Measurements from ENCODE around the gene SLC4A3. TPM values are rescaled to one million over a fixed set of nuclear protein-coding genes. Genes with fewer than 3 reads are reported as not detected.
A peak's percentile ranks its signal among the peaks of the same experiment; 100 is the strongest.

The SLC4A3 gene
- total and polyA plus RNA-seq, 3 experiments from 2014 or later = 0.13 TPM; not detected in 2

GRCh38 chr2:219609149-219609750 is 18.2 kb upstream of the SLC4A3 start:
- Mint-ChIP-seq H3K4me1 (peaks cover 10 to 15% (median 11%) of the 10 kb centered on the region in 3 donors), H3K27me3 (no peaks in the 10 kb centered on the region), H3K4me3 (no peak overlapping the region), H3K36me3 (peaks cover 11 to 79% (median 22%) of the 10 kb centered on the region in 3 donors), H3K9me3 (no peaks in the 10 kb centered on the region), H3K27ac (no peak overlapping the region)
- Histone ChIP-seq H3K27me3 (ENCODE audit: insufficient read depth, low read length, poor library complexity, severe bottlenecking) (no peaks in the 10 kb centered on the region), H3K27ac (ENCODE audit: low read depth, low read length) (no peak overlapping the region), H3K4me3 (ENCODE audit: low read length) (no peak overlapping the region), H3K4me1 (ENCODE audit: insufficient read depth, low read length) (peaks cover 9% of the 10 kb centered on the region), H3K36me3 (ENCODE audit: insufficient read depth, low read length) (peaks cover 13% of the 10 kb centered on the region), H3K9me3 (ENCODE audit: low read length) (no peaks in the 10 kb centered on the region)
- CTCF ChIA-PET = no interaction called here
- POLR2A ChIA-PET = no interaction called here
- no peak for DNase-seq

- Mint-ChIP-seq H3K27me3 (no peaks in the 10 kb centered on the region), H3K27ac (peak overlapping the region in 3 of 8 donors; percentile 6 to 90 (median 84)), H3K4me3 (no peak overlapping the region), H3K36me3 (peaks cover 4 to 82% (median 22%) of the 10 kb centered on the region in 3 donors), H3K9me3 (no peaks in the 10 kb centered on the region), H3K4me1 (peaks cover 10 to 15% (median 13%) of the 10 kb centered on the region in 3 donors)
- peaks cover 9% of the 10 kb centered on the region for H3K4me1 ChIP-seq (ENCODE audit: insufficient read depth, low read length)
- H3K4me3 ChIP-seq (ENCODE audit: low read length) = no peak overlapping the region
- H3K36me3 ChIP-seq (ENCODE audit: insufficient read depth, low read length) = peaks cover 6% of the 10 kb centered on the region
- H3K27me3 ChIP-seq (ENCODE audit: insufficient read depth, low read length, poor library complexity, severe bottlenecking) = no peaks in the 10 kb centered on the region
- ChIA-PET POLR2A (no interaction called here), CTCF (interaction anchor here (0.7 to 1.4 kb wide), 2 partner anchors 10 to 12 kb away, joined by 3 read pairs; no protein-coding TSS in a partner anchor)
- H3K9me3 ChIP-seq (ENCODE audit: low read length) = no peaks in the 10 kb centered on the region
- no peak for DNase-seq
- no peak overlapping the region for H3K27ac ChIP-seq (ENCODE audit: low read depth, low read length)
Measured at GRCh38 chr2:219611306-219611705, 16.1 kb upstream of the SLC4A3 start.

- POLR2A ChIA-PET = no interaction called here
- H3K27ac Mint-ChIP-seq = peak overlapping the region in 4 of 8 donors; percentile 3 to 77 (median 62)
- peak overlapping the region in 2 of 7 donors; percentile 24 to 59 for H3K4me3 Mint-ChIP-seq
Measured at GRCh38 chr2:219611866-219612576, 15.4 kb upstream of the SLC4A3 start.

GRCh38 chr2:219612577-219613286 is 14.7 kb upstream of the SLC4A3 start:
- peaks cover 9% of the 10 kb centered on the region for H3K4me1 ChIP-seq (ENCODE audit: insufficient read depth, low read length)
- Mint-ChIP-seq H3K4me3 (peak overlapping the region in 5 of 7 donors; percentile 11 to 59 (median 38)), H3K36me3 (peaks cover 4 to 71% (median 21%) of the 10 kb centered on the region in 3 donors), H3K27ac (peak overlapping the region in 4 of 8 donors; percentile 51 to 77 (median 64)), H3K27me3 (no peaks in the 10 kb centered on the region), H3K4me1 (peaks cover 10 to 15% (median 13%) of the 10 kb centered on the region in 3 donors), H3K9me3 (no peaks in the 10 kb centered on the region)
- peaks cover 6% of the 10 kb centered on the region for H3K36me3 ChIP-seq (ENCODE audit: insufficient read depth, low read length)
- ChIA-PET CTCF (no interaction called here), POLR2A (no interaction called here)
- no peaks in the 10 kb centered on the region for H3K27me3 ChIP-seq (ENCODE audit: insufficient read depth, low read length, poor library complexity, severe bottlenecking)
- peak in 3 of 5 donors; percentile 22 to 50 (median 39) for DNase-seq
- H3K4me3 ChIP-seq (ENCODE audit: low read length) = no peak overlapping the region
- H3K9me3 ChIP-seq (ENCODE audit: low read length) = no peaks in the 10 kb centered on the region
- no peak overlapping the region for H3K27ac ChIP-seq (ENCODE audit: low read depth, low read length)

More at GRCh38 chr2:219611866-219612576, 15.4 kb upstream of the SLC4A3 start:
- Mint-ChIP-seq H3K27me3 (no peaks in the 10 kb centered on the region), H3K36me3 (peaks cover 4 to 77% (median 24%) of the 10 kb centered on the region in 3 donors), H3K4me1 (peaks cover 10 to 15% (median 13%) of the 10 kb centered on the region in 3 donors), H3K9me3 (no peaks in the 10 kb centered on the region)
- H3K4me1 ChIP-seq (ENCODE audit: insufficient read depth, low read length) = peaks cover 9% of the 10 kb centered on the region
- no peaks in the 10 kb centered on the region for H3K9me3 ChIP-seq (ENCODE audit: low read length)
- H3K27ac ChIP-seq (ENCODE audit: low read depth, low read length) = no peak overlapping the region
- no peak for DNase-seq
- H3K4me3 ChIP-seq (ENCODE audit: low read length) = no peak overlapping the region
- CTCF ChIA-PET = no interaction called here
- H3K27me3 ChIP-seq (ENCODE audit: insufficient read depth, low read length, poor library complexity, severe bottlenecking) = no peaks in the 10 kb centered on the region
- H3K36me3 ChIP-seq (ENCODE audit: insufficient read depth, low read length) = peaks cover 6% of the 10 kb centered on the region

GRCh38 chr2:219613461-219614070 is 13.9 kb upstream of the SLC4A3 start:
- peaks cover 4 to 63% (median 21%) of the 10 kb centered on the region in 3 donors for H3K36me3 Mint-ChIP-seq
- CTCF ChIA-PET = no interaction called here
- H3K27ac ChIP-seq (ENCODE audit: low read depth, low read length) = no peak overlapping the region
- H3K27ac Mint-ChIP-seq = peak overlapping the region in 2 of 8 donors; percentile 57 to 73
- H3K27me3 ChIP-seq (ENCODE audit: insufficient read depth, low read length, poor library complexity, severe bottlenecking) = no peaks in the 10 kb centered on the region
- no peak for DNase-seq
- peaks cover 10 to 15% (median 13%) of the 10 kb centered on the region in 3 donors for H3K4me1 Mint-ChIP-seq
- H3K27me3 Mint-ChIP-seq = no peaks in the 10 kb centered on the region
- no peaks in the 10 kb centered on the region for H3K9me3 Mint-ChIP-seq
- no peak overlapping the region for H3K4me3 ChIP-seq (ENCODE audit: low read length)
- POLR2A ChIA-PET = no interaction called here
- peaks cover 6% of the 10 kb centered on the region for H3K36me3 ChIP-seq (ENCODE audit: insufficient read depth, low read length)
- no peak overlapping the region for H3K4me3 Mint-ChIP-seq
- no peaks in the 10 kb centered on the region for H3K9me3 ChIP-seq (ENCODE audit: low read length)
- peaks cover 9% of the 10 kb centered on the region for H3K4me1 ChIP-seq (ENCODE audit: insufficient read depth, low read length)

GRCh38 chr2:219614076-219614860 is 13.2 kb upstream of the SLC4A3 start:
- Mint-ChIP-seq H3K9me3 (no peaks in the 10 kb centered on the region), H3K27me3 (no peaks in the 10 kb centered on the region)
- H3K36me3 ChIP-seq (ENCODE audit: insufficient read depth, low read length) = peaks cover 6% of the 10 kb centered on the region

GRCh38 chr2:219615036-219615435 is 12.4 kb upstream of the SLC4A3 start:
- Histone ChIP-seq H3K36me3 (ENCODE audit: insufficient read depth, low read length) (peaks cover 6% of the 10 kb centered on the region), H3K27ac (ENCODE audit: low read depth, low read length) (no peak overlapping the region), H3K4me3 (ENCODE audit: low read length) (no peak overlapping the region), H3K27me3 (ENCODE audit: insufficient read depth, low read length, poor library complexity, severe bottlenecking) (no peaks in the 10 kb centered on the region), H3K4me1 (ENCODE audit: insufficient read depth, low read length) (peaks cover 9% of the 10 kb centered on the region), H3K9me3 (ENCODE audit: low read length) (no peaks in the 10 kb centered on the region)
- Mint-ChIP-seq H3K27me3 (no peaks in the 10 kb centered on the region), H3K9me3 (no peaks in the 10 kb centered on the region), H3K27ac (no peak overlapping the region), H3K4me3 (no peak overlapping the region), H3K36me3 (peaks cover 4 to 48% (median 15%) of the 10 kb centered on the region in 3 donors), H3K4me1 (peaks cover 10 to 15% (median 13%) of the 10 kb centered on the region in 3 donors)
- ChIA-PET POLR2A (no interaction called here), CTCF (no interaction called here)
- no peak for DNase-seq

More at GRCh38 chr2:219614076-219614860, 13.2 kb upstream of the SLC4A3 start:
- Mint-ChIP-seq H3K4me1 (peaks cover 10 to 15% (median 13%) of the 10 kb centered on the region in 3 donors), H3K4me3 (no peak overlapping the region), H3K36me3 (peaks cover 4 to 56% (median 20%) of the 10 kb centered on the region in 3 donors), H3K27ac (peak overlapping the region in 3 of 8 donors; percentile 57 to 75 (median 68))
- H3K27ac ChIP-seq (ENCODE audit: low read depth, low read length) = no peak overlapping the region
- H3K4me3 ChIP-seq (ENCODE audit: low read length) = no peak overlapping the region
- no peaks in the 10 kb centered on the region for H3K27me3 ChIP-seq (ENCODE audit: insufficient read depth, low read length, poor library complexity, severe bottlenecking)
- no peak for DNase-seq
- H3K4me1 ChIP-seq (ENCODE audit: insufficient read depth, low read length) = peaks cover 9% of the 10 kb centered on the region
- CTCF ChIA-PET = no interaction called here
- POLR2A ChIA-PET = no interaction called here
- no peaks in the 10 kb centered on the region for H3K9me3 ChIP-seq (ENCODE audit: low read length)
